Smooth muscle cell (in vitro differentiated cells): ENCODE measurements around the gene GDPD5. TPM values are rescaled to one million over a fixed set of nuclear protein-coding genes. Genes with fewer than 3 reads are reported as not detected.

Experiments used
- DNase-seq: peaks from one replicate; lab custom pipeline; 2025; ENCODE audit not compliant: unreplicated experiment; lab: John Stamatoyannopoulos, UW
- H2AFZ ChIP-seq: fragments of 200-600 bp; sonication (generic); 2 replicates; pipeline ENCODE4 v1.6.0; 2016; ENCODE audit warnings: antibody characterized with exemption, low read depth, mild to moderate bottlenecking
- H3F3A ChIP-seq: fragments of 200-600 bp; sonication (generic); 2 replicates; pipeline ENCODE4 v1.6.0; 2017; ENCODE audit warnings: antibody characterized with exemption, low read depth
- H3K27ac ChIP-seq: fragments of 200-600 bp; sonication (generic); 2 replicates; pipeline ENCODE4 v1.5.1; 2016; ENCODE audit warnings: low read depth, mild to moderate bottlenecking
- H3K27me3 ChIP-seq: fragments of 200-600 bp; sonication (generic); 2 replicates; pipeline ENCODE4 v1.6.1; 2016; ENCODE audit warnings: low read depth, mild to moderate bottlenecking
- H3K36me3 ChIP-seq: fragments of 200-600 bp; sonication (generic); 2 replicates; pipeline ENCODE4 v1.5.1; 2016; ENCODE audit warnings: low read depth
- H3K4me1 ChIP-seq: fragments of 200-600 bp; sonication (generic); 2 replicates; pipeline ENCODE4 v1.5.1; 2016; ENCODE audit warnings: low read depth
- H3K4me2 ChIP-seq: fragments of 200-600 bp; sonication (generic); 2 replicates; pipeline ENCODE4 v1.6.0; 2016; ENCODE audit warnings: mild to moderate bottlenecking
- H3K4me3 ChIP-seq: fragments of 200-600 bp; sonication (generic); 2 replicates; pipeline ENCODE4 v1.5.1; 2016; ENCODE audit warnings: mild to moderate bottlenecking
- H3K79me2 ChIP-seq: fragments of 200-600 bp; sonication (generic); 2 replicates; pipeline ENCODE4 v1.6.0; 2016; ENCODE audit warnings: low read depth, mild to moderate bottlenecking
- H3K9ac ChIP-seq: fragments of 200-600 bp; sonication (generic); 2 replicates; pipeline ENCODE4 v1.6.0; 2016; ENCODE audit warnings: low read depth
- H3K9me3 ChIP-seq: fragments of 200-600 bp; sonication (generic); replicated peaks from 2 replicates; pipeline ENCODE4 v1.5.1; 2016; ENCODE audit warnings: low read depth
- H4K20me1 ChIP-seq: fragments of 200-600 bp; sonication (generic); 2 replicates; pipeline ENCODE4 v1.6.0; 2016; ENCODE audit warnings: low read depth
- WGBS: methylation state at CpG from one replicate; pipeline ENCODE4 v1.1.7; 2016; ENCODE audit warnings: low lambda C conversion rate; 5-methylcytosine and 5-hydroxymethylcytosine counted together
- polyA plus RNA-seq: library from polyadenylated mRNA; unstranded; fragments of >200 nt; fragmentation: Nextera tagmentation; extraction: Ambion mirVana; gene quantifications from 2 replicates; pipeline ENCODE4 v1.2.1, GENCODE V29; 2016
- total RNA-seq: library from RNA; depleted of rRNA; stranded (reverse); fragments of >200 nt; gene quantifications from 2 replicates; pipeline ENCODE4 v1.2.3, GENCODE V29; 2014
- TF ChIP-seq, protein P1 (sequence below): fragments of 200-600 bp; sonication (generic); IDR thresholded peaks from 2 replicates; pipeline ENCODE4 v1.5.1; 2017; ENCODE audit warnings: borderline replicate concordance, mild to moderate bottlenecking, antibody characterized with exemption; ENCODE audit not compliant: insufficient read depth, poor library complexity, severe bottlenecking

Gene GDPD5
- total and polyA plus RNA-seq, 2 experiments from 2014 or later = 2.3 to 5.8 TPM

DNA sequence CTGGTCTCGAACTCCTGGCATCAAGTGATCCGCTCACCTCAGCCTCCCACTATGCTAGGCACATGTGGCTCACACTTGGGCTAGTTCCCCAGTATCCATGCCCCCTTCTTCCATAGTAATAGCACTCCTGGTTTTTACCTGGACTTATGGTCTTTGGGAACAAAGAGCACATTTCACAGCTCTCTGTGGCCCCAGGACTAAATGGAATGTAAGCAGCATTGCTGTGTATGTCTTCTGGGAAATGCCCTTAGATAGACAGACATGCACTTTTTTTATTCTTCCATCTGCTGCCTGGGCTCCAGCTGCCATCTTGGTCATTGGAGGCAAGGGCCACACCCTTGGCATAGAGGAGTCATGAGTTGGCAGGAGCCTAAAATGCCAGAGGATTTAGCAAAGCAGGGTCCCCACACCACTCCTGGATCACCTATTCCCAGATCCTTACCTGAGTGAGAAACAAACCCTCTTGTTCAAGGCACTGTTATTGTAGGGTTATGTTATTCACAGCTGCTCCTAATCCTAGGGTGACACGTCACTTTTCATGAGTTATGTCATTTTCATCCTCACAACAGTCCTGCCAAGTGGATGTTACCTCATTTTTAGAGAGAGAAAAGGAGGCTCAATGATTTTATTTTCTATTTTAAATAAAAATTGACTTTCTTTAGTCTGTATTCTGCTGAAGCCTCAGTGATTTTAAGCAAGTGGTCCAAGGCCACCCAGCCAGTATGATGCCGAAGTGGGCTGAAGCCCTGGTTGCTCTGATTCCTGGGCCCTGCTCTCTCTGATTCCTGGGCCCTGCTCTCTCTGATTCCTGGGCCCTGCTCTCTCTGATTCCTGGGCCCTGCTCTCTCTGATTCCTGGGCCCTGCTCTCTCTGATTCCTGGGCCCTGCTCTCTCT lies 15.7 kb upstream of the GDPD5 start:
- Histone ChIP-seq H3K9ac (no peak overlapping the region), H2AFZ (no peak overlapping the region), H3K4me1 (no peaks in the 10 kb centered on the region), H3K79me2 (no peaks in the 10 kb centered on the region), H3K4me3 (no peak overlapping the region), H3K36me3 (no peaks in the 10 kb centered on the region), H3K27me3 (no peaks in the 10 kb centered on the region), H3K27ac (no peak overlapping the region), H4K20me1 (no peaks in the 10 kb centered on the region), H3K9me3 (no peaks in the 10 kb centered on the region), H3K4me2 (no peak overlapping the region), H3F3A (no peaks in the 10 kb centered on the region)
- TF ChIP-seq, protein P1, sequence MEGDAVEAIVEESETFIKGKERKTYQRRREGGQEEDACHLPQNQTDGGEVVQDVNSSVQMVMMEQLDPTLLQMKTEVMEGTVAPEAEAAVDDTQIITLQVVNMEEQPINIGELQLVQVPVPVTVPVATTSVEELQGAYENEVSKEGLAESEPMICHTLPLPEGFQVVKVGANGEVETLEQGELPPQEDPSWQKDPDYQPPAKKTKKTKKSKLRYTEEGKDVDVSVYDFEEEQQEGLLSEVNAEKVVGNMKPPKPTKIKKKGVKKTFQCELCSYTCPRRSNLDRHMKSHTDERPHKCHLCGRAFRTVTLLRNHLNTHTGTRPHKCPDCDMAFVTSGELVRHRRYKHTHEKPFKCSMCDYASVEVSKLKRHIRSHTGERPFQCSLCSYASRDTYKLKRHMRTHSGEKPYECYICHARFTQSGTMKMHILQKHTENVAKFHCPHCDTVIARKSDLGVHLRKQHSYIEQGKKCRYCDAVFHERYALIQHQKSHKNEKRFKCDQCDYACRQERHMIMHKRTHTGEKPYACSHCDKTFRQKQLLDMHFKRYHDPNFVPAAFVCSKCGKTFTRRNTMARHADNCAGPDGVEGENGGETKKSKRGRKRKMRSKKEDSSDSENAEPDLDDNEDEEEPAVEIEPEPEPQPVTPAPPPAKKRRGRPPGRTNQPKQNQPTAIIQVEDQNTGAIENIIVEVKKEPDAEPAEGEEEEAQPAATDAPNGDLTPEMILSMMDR = no peak
- no peak for DNase-seq
- WGBS = 98% methylated on average over 4 of the region's 4 CpGs

DNA sequence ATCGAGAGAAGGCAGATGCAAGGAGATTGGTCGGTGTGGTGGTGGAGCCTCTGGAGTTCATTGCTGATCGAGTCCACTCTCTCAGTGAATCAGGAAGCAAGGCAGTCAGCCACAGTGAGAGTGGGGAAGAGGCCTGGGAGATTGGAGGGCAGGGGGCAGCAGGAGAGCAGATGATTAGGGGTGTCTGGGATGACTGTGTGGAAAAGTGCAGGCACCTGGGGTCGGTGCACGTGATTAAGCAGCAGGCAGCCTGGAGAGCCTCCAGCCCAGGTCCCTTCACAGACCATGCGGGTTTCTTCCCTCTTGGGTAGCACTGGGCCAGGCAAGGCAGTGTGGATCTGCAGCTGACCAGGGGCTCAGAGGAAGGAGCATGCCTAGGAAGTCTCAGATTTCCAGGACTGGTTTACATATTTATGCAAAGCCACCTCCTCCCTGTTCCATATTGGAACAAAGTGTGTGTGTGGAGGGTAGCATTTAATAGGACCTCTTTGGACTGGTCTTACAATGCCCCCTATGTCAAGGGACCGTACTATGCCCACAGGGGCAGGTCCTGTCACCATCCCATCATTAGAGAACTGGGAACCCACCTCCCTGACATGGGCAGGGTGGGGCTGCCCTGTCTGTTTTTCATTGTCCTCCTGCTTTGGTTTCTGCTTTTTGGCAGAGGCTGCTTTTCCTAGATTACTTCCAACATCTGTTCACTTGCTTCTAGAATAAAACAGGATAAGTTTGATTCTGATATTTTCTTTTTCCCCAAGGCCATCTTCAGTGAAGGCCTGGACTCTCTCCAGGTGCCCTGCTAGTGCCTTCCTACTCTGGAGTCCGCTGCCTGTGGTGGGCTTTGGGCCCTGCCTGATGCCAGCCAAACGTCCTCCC lies 14.0 kb upstream of the GDPD5 start:
- Histone ChIP-seq H3F3A (no peaks in the 10 kb centered on the region), H2AFZ (no peak overlapping the region), H3K27ac (no peak overlapping the region), H3K4me3 (no peak overlapping the region), H3K79me2 (no peaks in the 10 kb centered on the region), H4K20me1 (no peaks in the 10 kb centered on the region), H3K27me3 (no peaks in the 10 kb centered on the region), H3K9me3 (no peaks in the 10 kb centered on the region), H3K4me1 (no peaks in the 10 kb centered on the region), H3K9ac (no peak overlapping the region), H3K36me3 (no peaks in the 10 kb centered on the region), H3K4me2 (no peak overlapping the region)
- TF ChIP-seq, protein P1 = no peak
- 87% methylated on average over 8 of the region's 9 CpGs for WGBS
- DNase-seq = no peak

DNA sequence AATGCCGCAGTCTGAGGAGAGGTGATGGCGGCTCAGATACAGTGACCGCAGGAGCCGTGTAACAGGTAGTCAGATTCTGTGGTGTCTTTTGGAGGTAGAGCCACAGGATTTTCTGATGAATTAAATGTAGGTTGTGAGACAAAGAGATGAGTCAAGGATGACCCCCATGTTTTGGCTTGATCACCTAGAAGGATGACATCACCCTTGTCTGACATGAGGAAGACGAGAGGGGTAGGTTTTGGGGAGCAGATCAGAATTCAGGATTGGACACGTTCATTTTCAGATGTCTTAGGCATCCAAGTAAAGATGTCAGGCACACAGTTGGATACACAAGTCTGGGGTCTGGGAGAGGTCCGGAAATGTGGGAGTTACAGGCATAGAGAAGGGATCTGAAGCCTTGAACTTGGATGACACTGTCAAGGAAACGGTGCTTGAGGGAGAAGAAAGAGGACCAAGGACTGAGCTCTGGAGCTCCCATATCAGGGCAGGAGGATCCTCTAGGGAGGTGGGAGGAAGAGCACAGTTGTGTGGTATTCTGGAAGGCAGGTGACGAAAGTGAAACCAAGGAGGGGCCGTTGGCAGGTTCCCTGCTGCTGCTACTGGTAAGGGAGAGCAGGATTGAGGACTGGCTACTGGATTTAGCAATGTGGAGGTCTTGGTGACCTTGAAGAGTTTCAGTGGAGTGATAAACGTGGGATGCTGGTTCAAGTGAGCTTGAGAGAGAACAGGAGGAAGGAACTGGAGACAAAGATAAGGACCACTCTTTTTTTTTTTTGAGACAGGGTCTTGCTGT lies 12.6 kb upstream of the GDPD5 start:
- Histone ChIP-seq H4K20me1 (no peaks in the 10 kb centered on the region), H3K4me2 (no peak overlapping the region), H3K36me3 (no peaks in the 10 kb centered on the region), H3K27ac (no peak overlapping the region), H3K27me3 (no peaks in the 10 kb centered on the region), H3K79me2 (no peaks in the 10 kb centered on the region), H3K9me3 (no peaks in the 10 kb centered on the region), H3F3A (no peaks in the 10 kb centered on the region), H3K4me1 (no peaks in the 10 kb centered on the region), H2AFZ (no peak overlapping the region), H3K4me3 (no peak overlapping the region), H3K9ac (no peak overlapping the region)
- WGBS = 90% methylated on average over 11 of the region's 11 CpGs
- no peak for DNase-seq
- TF ChIP-seq, protein P1 = no peak
